Measurements from ENCODE around the gene CHORDC1. TPM values are rescaled to one million over a fixed set of nuclear protein-coding genes. Genes with fewer than 3 reads are reported as not detected.

CHORDC1 gene
- polyA plus RNA-seq, 1 of the 3 experiments (the other 2 are of a cell fraction) = 12.1 TPM

- TF ChIP-seq TEAD4 (IDR thresholded peaks at IDR 0.05; ENCODE audit: borderline replicate concordance, insufficient read depth) = no peak
These were observed 20.5 kb downstream of the CHORDC1 start (continued) for GRCh38 chr11:90202342-90202741.

DNA sequence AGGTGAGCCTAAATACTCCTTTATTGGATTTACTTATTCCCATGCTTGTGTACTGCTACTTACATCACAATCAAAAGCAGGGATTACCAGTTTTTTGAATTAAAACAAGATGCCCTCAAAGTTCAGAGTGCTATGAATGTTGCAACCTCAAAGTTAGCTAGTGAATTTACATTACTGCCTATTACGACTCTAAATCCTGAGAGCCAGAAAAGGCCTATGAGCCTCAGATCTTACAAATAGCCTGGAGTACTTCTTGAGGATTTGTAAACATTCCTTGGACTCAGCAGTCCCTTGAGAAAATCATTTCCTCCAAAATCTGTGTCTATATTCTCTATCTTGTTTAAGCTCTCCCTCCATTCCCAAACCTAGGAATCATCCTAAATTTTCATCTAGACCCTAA lies 25.5 kb downstream of the CHORDC1 start:
- no peaks in the 10 kb centered on the region for H3K79me2 ChIP-seq (ENCODE audit: insufficient read depth)
- no peak overlapping the region for H3K4me3 ChIP-seq (ENCODE audit: low read depth in 2 of 2, low read length in 1 of 2)
- H3K27ac ChIP-seq (ENCODE audit: low read depth in 2 of 2, low read length in 1 of 2) = no peak overlapping the region
- no peak overlapping the region for H3K9ac ChIP-seq
- DNase-seq = no peak
- no peaks in the 10 kb centered on the region for H3K4me1 ChIP-seq (ENCODE audit: control insufficient read depth in 1 of 2, insufficient read depth in 2 of 2, low read depth in 1 of 2, low read length in 1 of 2)
- WGBS (ENCODE audit: low lambda C conversion rate) = 90% methylated on average over 1 of the region's 1 CpG
- H3F3A ChIP-seq (replicated peaks; ENCODE audit: insufficient read depth) = no peaks in the 10 kb centered on the region
- H3K36me3 ChIP-seq (replicated peaks in 1 of 2; ENCODE audit: control insufficient read depth in 1 of 2, insufficient read depth in 2 of 2, low read length in 1 of 2) = peaks cover 45 to 63% of the 10 kb centered on the region in 2 experiments
- H3K27me3 ChIP-seq (ENCODE audit: insufficient read depth) = no peaks in the 10 kb centered on the region
- H3K9me2 ChIP-seq = no peaks in the 10 kb centered on the region
- TF ChIP-seq, protein P1, sequence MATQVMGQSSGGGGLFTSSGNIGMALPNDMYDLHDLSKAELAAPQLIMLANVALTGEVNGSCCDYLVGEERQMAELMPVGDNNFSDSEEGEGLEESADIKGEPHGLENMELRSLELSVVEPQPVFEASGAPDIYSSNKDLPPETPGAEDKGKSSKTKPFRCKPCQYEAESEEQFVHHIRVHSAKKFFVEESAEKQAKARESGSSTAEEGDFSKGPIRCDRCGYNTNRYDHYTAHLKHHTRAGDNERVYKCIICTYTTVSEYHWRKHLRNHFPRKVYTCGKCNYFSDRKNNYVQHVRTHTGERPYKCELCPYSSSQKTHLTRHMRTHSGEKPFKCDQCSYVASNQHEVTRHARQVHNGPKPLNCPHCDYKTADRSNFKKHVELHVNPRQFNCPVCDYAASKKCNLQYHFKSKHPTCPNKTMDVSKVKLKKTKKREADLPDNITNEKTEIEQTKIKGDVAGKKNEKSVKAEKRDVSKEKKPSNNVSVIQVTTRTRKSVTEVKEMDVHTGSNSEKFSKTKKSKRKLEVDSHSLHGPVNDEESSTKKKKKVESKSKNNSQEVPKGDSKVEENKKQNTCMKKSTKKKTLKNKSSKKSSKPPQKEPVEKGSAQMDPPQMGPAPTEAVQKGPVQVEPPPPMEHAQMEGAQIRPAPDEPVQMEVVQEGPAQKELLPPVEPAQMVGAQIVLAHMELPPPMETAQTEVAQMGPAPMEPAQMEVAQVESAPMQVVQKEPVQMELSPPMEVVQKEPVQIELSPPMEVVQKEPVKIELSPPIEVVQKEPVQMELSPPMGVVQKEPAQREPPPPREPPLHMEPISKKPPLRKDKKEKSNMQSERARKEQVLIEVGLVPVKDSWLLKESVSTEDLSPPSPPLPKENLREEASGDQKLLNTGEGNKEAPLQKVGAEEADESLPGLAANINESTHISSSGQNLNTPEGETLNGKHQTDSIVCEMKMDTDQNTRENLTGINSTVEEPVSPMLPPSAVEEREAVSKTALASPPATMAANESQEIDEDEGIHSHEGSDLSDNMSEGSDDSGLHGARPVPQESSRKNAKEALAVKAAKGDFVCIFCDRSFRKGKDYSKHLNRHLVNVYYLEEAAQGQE (IDR thresholded peaks at IDR 0.05; ENCODE audit: low read depth, low read length) = no peak
- TF ChIP-seq FOSL2 (IDR thresholded peaks at IDR 0.05; ENCODE audit: borderline replicate concordance, low read depth) = no peak
- no peak for TF ChIP-seq RCOR1 (IDR thresholded peaks at IDR 0.05; ENCODE audit: low read length)
- no peak for TF ChIP-seq TAF1 (IDR thresholded peaks at IDR 0.05; ENCODE audit: borderline replicate concordance, low read depth, low read length)
- TF ChIP-seq YY1 (IDR thresholded peaks at IDR 0.05; ENCODE audit: low read depth) = no peak
- TF ChIP-seq SIN3A (IDR thresholded peaks at IDR 0.05; ENCODE audit: borderline replicate concordance, low read depth, low read length) = no peak
- TF ChIP-seq CHD2 (IDR thresholded peaks at IDR 0.05; ENCODE audit: low read length, partially characterized antibody) = no peak
- no peak for TF ChIP-seq MXI1 (IDR thresholded peaks at IDR 0.05; ENCODE audit: low read depth, low read length)
- TF ChIP-seq ZBTB33 (IDR thresholded peaks at IDR 0.05; ENCODE audit: borderline replicate concordance, low read depth) = no peak
- TF ChIP-seq, protein P2, sequence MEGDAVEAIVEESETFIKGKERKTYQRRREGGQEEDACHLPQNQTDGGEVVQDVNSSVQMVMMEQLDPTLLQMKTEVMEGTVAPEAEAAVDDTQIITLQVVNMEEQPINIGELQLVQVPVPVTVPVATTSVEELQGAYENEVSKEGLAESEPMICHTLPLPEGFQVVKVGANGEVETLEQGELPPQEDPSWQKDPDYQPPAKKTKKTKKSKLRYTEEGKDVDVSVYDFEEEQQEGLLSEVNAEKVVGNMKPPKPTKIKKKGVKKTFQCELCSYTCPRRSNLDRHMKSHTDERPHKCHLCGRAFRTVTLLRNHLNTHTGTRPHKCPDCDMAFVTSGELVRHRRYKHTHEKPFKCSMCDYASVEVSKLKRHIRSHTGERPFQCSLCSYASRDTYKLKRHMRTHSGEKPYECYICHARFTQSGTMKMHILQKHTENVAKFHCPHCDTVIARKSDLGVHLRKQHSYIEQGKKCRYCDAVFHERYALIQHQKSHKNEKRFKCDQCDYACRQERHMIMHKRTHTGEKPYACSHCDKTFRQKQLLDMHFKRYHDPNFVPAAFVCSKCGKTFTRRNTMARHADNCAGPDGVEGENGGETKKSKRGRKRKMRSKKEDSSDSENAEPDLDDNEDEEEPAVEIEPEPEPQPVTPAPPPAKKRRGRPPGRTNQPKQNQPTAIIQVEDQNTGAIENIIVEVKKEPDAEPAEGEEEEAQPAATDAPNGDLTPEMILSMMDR (IDR thresholded peaks at IDR 0.05) = no peak
- TF ChIP-seq MEF2A (IDR thresholded peaks at IDR 0.05; ENCODE audit: borderline replicate concordance, low read depth) = no peak
- TF ChIP-seq, protein P3, sequence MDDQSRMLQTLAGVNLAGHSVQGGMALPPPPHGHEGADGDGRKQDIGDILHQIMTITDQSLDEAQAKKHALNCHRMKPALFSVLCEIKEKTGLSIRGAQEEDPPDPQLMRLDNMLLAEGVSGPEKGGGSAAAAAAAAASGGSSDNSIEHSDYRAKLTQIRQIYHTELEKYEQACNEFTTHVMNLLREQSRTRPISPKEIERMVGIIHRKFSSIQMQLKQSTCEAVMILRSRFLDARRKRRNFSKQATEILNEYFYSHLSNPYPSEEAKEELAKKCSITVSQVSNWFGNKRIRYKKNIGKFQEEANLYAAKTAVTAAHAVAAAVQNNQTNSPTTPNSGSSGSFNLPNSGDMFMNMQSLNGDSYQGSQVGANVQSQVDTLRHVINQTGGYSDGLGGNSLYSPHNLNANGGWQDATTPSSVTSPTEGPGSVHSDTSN (IDR thresholded peaks at IDR 0.05) = no peak
- no peak for TF ChIP-seq TEAD4 (IDR thresholded peaks at IDR 0.05; ENCODE audit: borderline replicate concordance, insufficient read depth)
- no peak for TF ChIP-seq GATA2 (CRISPR knock-in tag; IDR thresholded peaks at IDR 0.05)
- no peak for TF ChIP-seq ELF1 (IDR thresholded peaks at IDR 0.05)
- TF ChIP-seq RFX5 (IDR thresholded peaks at IDR 0.05; ENCODE audit: low read length) = no peak
- TF ChIP-seq JUND (IDR thresholded peaks at IDR 0.05) = no peak
- TF ChIP-seq, protein P4, sequence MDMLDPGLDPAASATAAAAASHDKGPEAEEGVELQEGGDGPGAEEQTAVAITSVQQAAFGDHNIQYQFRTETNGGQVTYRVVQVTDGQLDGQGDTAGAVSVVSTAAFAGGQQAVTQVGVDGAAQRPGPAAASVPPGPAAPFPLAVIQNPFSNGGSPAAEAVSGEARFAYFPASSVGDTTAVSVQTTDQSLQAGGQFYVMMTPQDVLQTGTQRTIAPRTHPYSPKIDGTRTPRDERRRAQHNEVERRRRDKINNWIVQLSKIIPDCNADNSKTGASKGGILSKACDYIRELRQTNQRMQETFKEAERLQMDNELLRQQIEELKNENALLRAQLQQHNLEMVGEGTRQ (IDR thresholded peaks at IDR 0.05; ENCODE audit: borderline replicate concordance, low read depth, low read length) = no peak
- H4K20me1 ChIP-seq (ENCODE audit: insufficient read depth) = no peaks in the 10 kb centered on the region
- no peak overlapping the region for H3K4me2 ChIP-seq
- ChIA-PET CTCF (no interaction called here), POLR2A (no interaction called here)
- no peaks in the 10 kb centered on the region for H3K9me3 ChIP-seq
- no peak overlapping the region for H2AFZ ChIP-seq (ENCODE audit: low read depth)
